Fibroblast of villous mesenchyme (primary cell): ENCODE results near the gene EPB42. TPM values are rescaled to one million over a fixed set of nuclear protein-coding genes. Genes with fewer than 3 reads are reported as not detected.
"Not testable (repeated sequence)": the region's sequence is repeated elsewhere in the genome, so short reads cannot be mapped to it uniquely, and the experiment has no call there.

ENCODE experiments used
- DNase-seq: peaks from one replicate; pipeline ENCODE4 v3.0.0-alpha.2; 2010; ENCODE audit warnings: low read depth
- H3K4me3 ChIP-seq: 2 replicates; pipeline ENCODE4 v1.5.1; 2011; ENCODE audit warnings: low read depth, mild to moderate bottlenecking, low read length
- CTCF ChIP-seq: IDR thresholded peaks from 2 replicates; pipeline ENCODE4 v1.5.1; 2012; ENCODE audit warnings: low read depth, mild to moderate bottlenecking, low read length; ENCODE audit not compliant: insufficient read depth
- total RNA-seq: library from RNA; depleted of rRNA; stranded (reverse); fragments of >200 nt; gene quantifications from 2 replicates; pipeline ENCODE4 v1.2.3, GENCODE V29; 2012

EPB42 gene
- total RNA-seq, 1 donor: not detected

- H3K4me3 ChIP-seq: peak within 1 kb of the TSS; percentile 91
- DNase-seq: peak; percentile 85
- TF ChIP-seq CTCF: peak; percentile 52
These were observed 35.4 kb downstream of the EPB42 start, which contains the start of gene CCNDBP1 for GRCh38 chr15:43185157-43186002. Gene CCNDBP1 (plus strand): TSS chr15:43185403. CDS start chr15:43185499, 96 bp downstream.

GRCh38 chr15:43184407-43185124, 36.3 kb downstream of the EPB42 start:
- DNase-seq: no peak
- no peak overlapping the region for H3K4me3 ChIP-seq
- no peak for TF ChIP-seq CTCF

GRCh38 chr15:43183270-43183669, 37.5 kb downstream of the EPB42 start:
- no peak for TF ChIP-seq CTCF
- DNase-seq: no peak
- H3K4me3 ChIP-seq: no peak overlapping the region

- H3K4me3 ChIP-seq, DNase-seq: not testable (repeated sequence)
These were observed 43.7 kb downstream of the EPB42 start for GRCh38 chr15:43177147-43177546.

- H3K4me3 ChIP-seq, DNase-seq: not testable (repeated sequence)
These were observed 45.0 kb downstream of the EPB42 start for GRCh38 chr15:43175656-43176309.

GRCh38 chr15:43169888-43170287, 50.9 kb downstream of the EPB42 start:
- no peak for DNase-seq
- H3K4me3 ChIP-seq: no peak overlapping the region
- no peak for TF ChIP-seq CTCF

- no peak overlapping the region for H3K4me3 ChIP-seq
- no peak for TF ChIP-seq CTCF
- DNase-seq: no peak
These were observed 52.4 kb downstream of the EPB42 start for GRCh38 chr15:43168192-43169107.

- not testable (repeated sequence) for DNase-seq, H3K4me3 ChIP-seq
These were observed 53.6 kb downstream of the EPB42 start for GRCh38 chr15:43167261-43167660.
